PC-3 (cell line): ENCODE measurements around the gene CHID1. TPM values are rescaled to one million over a fixed set of nuclear protein-coding genes. Genes with fewer than 3 reads are reported as not detected.

Source experiments
- ATAC-seq: fragments of 200-7000 bp; cut with Tn5 transposase; 2 replicates; pipeline ENCODE4 v1.9.1; 2020; ENCODE audit warnings: mild to moderate bottlenecking, moderate library complexity
- BruUV-seq: library from RNA; stranded (reverse); fragments of 400-500 nt; replicated peaks from 2 replicates; lab custom pipeline; 2021; lab: Mats Ljungman, UMichigan
- CTCF ChIA-PET: fragments of 300-600 bp; sonication (Branson Sonifier 250); formaldehyde crosslinking; loops from one replicate; lab custom pipeline; 2022; ENCODE audit warnings: antibody characterized with exemption; lab: Charles Lee
- POLR2A ChIA-PET: fragments of 300-600 bp; sonication (Branson Sonifier 250); formaldehyde crosslinking; loops from one replicate; lab custom pipeline; 2022; ENCODE audit warnings: antibody characterized with exemption; ENCODE audit not compliant: unreplicated experiment; lab: Charles Lee
- DNase-seq: peaks from one replicate; pipeline ENCODE4 v3.0.0-alpha.2; 2015
- H2AFZ ChIP-seq: fragments of 300-600 bp; sonication (generic); 2 replicates; pipeline ENCODE4 v1.6.0; 2016; ENCODE audit warnings: antibody characterized with exemption, low read length
- H3F3A ChIP-seq: fragments of 300-600 bp; sonication (generic); one replicate; pipeline ENCODE4 v1.6.0; 2017; ENCODE audit warnings: antibody characterized with exemption, low read length, control low read depth, mild to moderate bottlenecking; ENCODE audit not compliant: unreplicated experiment
- H3K27ac ChIP-seq: fragments of 300-600 bp; sonication (generic); 2 replicates; pipeline ENCODE4 v1.5.1; 2016; ENCODE audit warnings: mild to moderate bottlenecking, low read length
- H3K27me3 ChIP-seq: fragments of 300-600 bp; sonication (generic); 2 replicates; pipeline ENCODE4 v1.6.1; 2016; ENCODE audit warnings: low read length, mixed read lengths
- H3K36me3 ChIP-seq: fragments of 300-600 bp; sonication (generic); 2 replicates; pipeline ENCODE4 v1.6.1; 2016; ENCODE audit warnings: low read depth, mixed run types, low read length, mixed read lengths
- H3K4me1 ChIP-seq: fragments of 300-600 bp; sonication (generic); 2 replicates; pipeline ENCODE4 v1.5.1; 2016; ENCODE audit warnings: low read length; ENCODE audit not compliant: insufficient read depth
- H3K4me2 ChIP-seq: fragments of 300-600 bp; sonication (generic); 2 replicates; pipeline ENCODE4 v1.6.0; 2016; ENCODE audit warnings: low read length
- H3K4me3 ChIP-seq: fragments of 300-600 bp; sonication (generic); 2 replicates; pipeline ENCODE4 v1.5.1; 2016; ENCODE audit warnings: mild to moderate bottlenecking, low read length, mixed read lengths
- H3K79me2 ChIP-seq: fragments of 300-600 bp; sonication (generic); 2 replicates; pipeline ENCODE4 v1.6.1; 2017; ENCODE audit warnings: low read length, mixed read lengths
- H3K9ac ChIP-seq: fragments of 300-600 bp; sonication (generic); 2 replicates; pipeline ENCODE4 v1.6.0; 2016; ENCODE audit warnings: mild to moderate bottlenecking, low read length
- H3K9me2 ChIP-seq: fragments of 300-600 bp; sonication (generic); replicated peaks from 2 replicates; pipeline ENCODE4 v1.6.1; 2016; ENCODE audit warnings: mixed run types, low read length, mixed read lengths
- H3K9me3 ChIP-seq: fragments of 300-600 bp; sonication (generic); 2 replicates; pipeline ENCODE4 v1.6.1; 2016; ENCODE audit warnings: low read length, mixed read lengths
- H4K20me1 ChIP-seq: fragments of 300-600 bp; sonication (generic); 2 replicates; pipeline ENCODE4 v1.6.1; 2016; ENCODE audit warnings: low read length, mixed read lengths
- CTCF ChIP-seq: fragments of 300-600 bp; sonication (generic); conservative IDR thresholded peaks from 2 replicates; pipeline ENCODE4 v1.5.1; 2017; ENCODE audit warnings: antibody characterized with exemption, low read depth, mild to moderate bottlenecking, low read length
- EZH2 ChIP-seq: fragments of 300-600 bp; sonication (generic); IDR thresholded peaks from one replicate; pipeline ENCODE4 v1.6.1; 2017; ENCODE audit warnings: antibody characterized with exemption, mild to moderate bottlenecking, low read length; ENCODE audit not compliant: unreplicated experiment
- EZH2phosphoT487 ChIP-seq: fragments of 300-600 bp; sonication (generic); IDR thresholded peaks from 2 replicates; pipeline ENCODE4 v1.6.1; 2018; ENCODE audit warnings: mild to moderate bottlenecking, antibody characterized with exemption, low read length, borderline replicate concordance
- intact Hi-C: fragments of 100-400 bp; cut with micrococcal nuclease; formaldehyde crosslinking; loops from 2 replicates; pipeline ENCODE4 v1.9.0; 2023
- total RNA-seq: library from RNA; depleted of rRNA; stranded (reverse); fragments of >200 nt; gene quantifications from 2 replicates; pipeline ENCODE4 v1.2.3, GENCODE V29; 2014

Gene CHID1
- total RNA-seq, 1 experiment from 2014 or later = 70.2 TPM

- Histone ChIP-seq H3K4me1 (no peaks in the 10 kb centered on the region), H3K9ac (no peak overlapping the region), H3K9me2 (no peaks in the 10 kb centered on the region), H3K79me2 (no peaks in the 10 kb centered on the region), H3F3A (no peaks in the 10 kb centered on the region), H3K4me3 (no peak overlapping the region), H3K36me3 (peaks cover 5% of the 10 kb centered on the region; the same call in 1 of the 2 replicates), H2AFZ (no peak overlapping the region), H4K20me1 (no peaks in the 10 kb centered on the region), H3K9me3 (no peaks in the 10 kb centered on the region), H3K27ac (no peak overlapping the region), H3K27me3 (no peaks in the 10 kb centered on the region), H3K4me2 (no peak overlapping the region)
- ATAC-seq (no peak), DNase-seq (no peak)
- no TSS peak for BruUV-seq
- ChIA-PET POLR2A (no interaction called here), CTCF (no interaction called here)
- no peak for TF ChIP-seq EZH2
- TF ChIP-seq CTCF = no peak
- no peak for TF ChIP-seq EZH2phosphoT487
- intact Hi-C loops = no loop called here
Measured at GRCh38 chr11:894575-895201, 15.9 kb downstream of the CHID1 start.

GRCh38 chr11:893008-893654, 17.5 kb downstream of the CHID1 start:
- H3K36me3 ChIP-seq = 0 out of 2 replicates have a peak, but pooled peaks cover 2% of the 10 kb centered on the region

More at GRCh38 chr11:893008-893654, 17.5 kb downstream of the CHID1 start:
- no peaks in the 10 kb centered on the region for H3F3A ChIP-seq
- ChIA-PET CTCF (no interaction called here), POLR2A (no interaction called here)
- intact Hi-C loops = no loop called here
- H4K20me1 ChIP-seq = no peaks in the 10 kb centered on the region
- no peak overlapping the region for H3K27ac ChIP-seq
- no peaks in the 10 kb centered on the region for H3K27me3 ChIP-seq
- ATAC-seq (no peak), DNase-seq (no peak)
- no peaks in the 10 kb centered on the region for H3K9me2 ChIP-seq
- H3K4me2 ChIP-seq = no peak overlapping the region
- no peaks in the 10 kb centered on the region for H3K9me3 ChIP-seq
- no peak overlapping the region for H3K9ac ChIP-seq
- H3K79me2 ChIP-seq = no peaks in the 10 kb centered on the region
- no peak overlapping the region for H3K4me3 ChIP-seq
- no peaks in the 10 kb centered on the region for H3K4me1 ChIP-seq
- BruUV-seq = no TSS peak
- TF ChIP-seq EZH2phosphoT487 (no peak), EZH2 (no peak), CTCF (no peak)
- no peak overlapping the region for H2AFZ ChIP-seq
